EL (cell line): ENCODE measurements around the gene RBM8A.

ENCODE experiments used
- DNase-seq: peaks from one replicate; pipeline ENCODE4 v3.0.0-alpha.2; 2016

RBM8A gene

GRCh38 chr1:145927063-145927886 is at the start of gene RBM8A:
Gene RBM8A, minus strand, starts transcription at chr1:145927484. Its CDS starts 58 bp downstream, at chr1:145927426.
- DNase-seq, result peak; percentile 99

- no peak for DNase-seq
Measured at GRCh38 chr1:145977016-145977415, 49.7 kb upstream of the RBM8A start.

- DNase-seq, result no peak
Measured at GRCh38 chr1:145975216-145975615, 47.9 kb upstream of the RBM8A start.

- no peak for DNase-seq
Measured at GRCh38 chr1:145974721-145975120, 47.4 kb upstream of the RBM8A start.

- no peak for DNase-seq
Measured at GRCh38 chr1:145972580-145972979, 45.3 kb upstream of the RBM8A start.

- no peak for DNase-seq
Measured at GRCh38 chr1:145967288-145967687, 40.0 kb upstream of the RBM8A start.

GRCh38 chr1:145965119-145965744 is 37.9 kb upstream of the RBM8A start:
- DNase-seq, result no peak

GRCh38 chr1:145964328-145965118 is 37.2 kb upstream of the RBM8A start, which contains the start of the genes ANKRD34A and POLR3GL:
Gene ANKRD34A, minus strand, starts transcription at chr1:145964575. Its CDS starts 2,816 bp downstream, at chr1:145961759.
Gene POLR3GL, plus strand, starts transcription at chr1:145964690. Its CDS starts 10,176 bp downstream, at chr1:145974866.
- DNase-seq, result peak; percentile 96

- peak; percentile 85 for DNase-seq
Measured at GRCh38 chr1:145963265-145964019, 36.2 kb upstream of the RBM8A start.

- peak; percentile 44 for DNase-seq
Measured at GRCh38 chr1:145962157-145963102, 35.1 kb upstream of the RBM8A start.

GRCh38 chr1:145961425-145962156 is 34.3 kb upstream of the RBM8A start:
- DNase-seq, result peak; percentile 53

- no peak for DNase-seq
Measured at GRCh38 chr1:145961109-145961424, 33.8 kb upstream of the RBM8A start.

GRCh38 chr1:145960468-145961108 is 33.3 kb upstream of the RBM8A start:
- peak; percentile 71 for DNase-seq

- no peak for DNase-seq
Measured at GRCh38 chr1:145959957-145960467, 32.7 kb upstream of the RBM8A start.

GRCh38 chr1:145959333-145959732 is 32.0 kb upstream of the RBM8A start:
- DNase-seq, result no peak

- DNase-seq, result no peak
Measured at GRCh38 chr1:145958734-145959133, 31.4 kb upstream of the RBM8A start.

GRCh38 chr1:145957443-145958319 is 30.4 kb upstream of the RBM8A start, which contains the start of gene LIX1L:
Gene LIX1L, minus strand, starts transcription at chr1:145958017. Its CDS starts 90 bp downstream, at chr1:145957927.
- peak; percentile 98 for DNase-seq

- peak; percentile 26 for DNase-seq
Measured at GRCh38 chr1:145956781-145957442, 29.6 kb upstream of the RBM8A start.
